HL-60/S4 treated with retinoic acid at 250 ng/mL for 4 days and 3 days (cell line): ENCODE results near the gene RBBP6.
"Not testable (repeated sequence)": the region's sequence is repeated elsewhere in the genome, so short reads cannot be mapped to it uniquely, and the experiment has no call there.

Experiments
- in situ Hi-C: fragments of 300-500 bp; cut with MboI; formaldehyde crosslinking; loops from 2 replicates; pipeline ENCODE4 v1.7.0; 2022; ENCODE audit warnings: low sequenced_read_pairs

RBBP6 gene

GRCh38 chr16:24552705-24553246, 13.4 kb downstream of the RBBP6 start:
- in situ Hi-C loops: no loop called here

- in situ Hi-C loops: no loop called here
These were observed 14.6 kb downstream of the RBBP6 start for GRCh38 chr16:24553983-24554382.

- in situ Hi-C loops: no loop called here
These were observed 16.0 kb downstream of the RBBP6 start for GRCh38 chr16:24555346-24555872.

GRCh38 chr16:24562811-24563210, 23.4 kb downstream of the RBBP6 start:
- in situ Hi-C loops: no loop called here

- in situ Hi-C loops: no loop called here
These were observed 29.0 kb downstream of the RBBP6 start for GRCh38 chr16:24568392-24568791.

- in situ Hi-C loops: no loop called here
These were observed 31.7 kb downstream of the RBBP6 start for GRCh38 chr16:24571096-24571495.

GRCh38 chr16:24572069-24572468, 32.7 kb downstream of the RBBP6 start:
- in situ Hi-C loops: no loop called here

- in situ Hi-C loops: no loop called here
These were observed 33.8 kb downstream of the RBBP6 start for GRCh38 chr16:24573141-24573540.

- in situ Hi-C loops: not testable (repeated sequence)
These were observed 35.4 kb downstream of the RBBP6 start for GRCh38 chr16:24574515-24575485.

GRCh38 chr16:24575791-24576190, 36.4 kb downstream of the RBBP6 start:
- in situ Hi-C loops: not testable (repeated sequence)

GRCh38 chr16:24577167-24577566, 37.8 kb downstream of the RBBP6 start:
- in situ Hi-C loops: no loop called here

GRCh38 chr16:24580665-24581064, 41.3 kb downstream of the RBBP6 start:
- in situ Hi-C loops: no loop called here

GRCh38 chr16:24583494-24583893, 44.1 kb downstream of the RBBP6 start:
- in situ Hi-C loops: no loop called here

- in situ Hi-C loops: no loop called here
These were observed 50.6 kb downstream of the RBBP6 start for GRCh38 chr16:24589997-24590396.

GRCh38 chr16:24598777-24599437, 59.5 kb downstream of the RBBP6 start:
- in situ Hi-C loops: no loop called here

GRCh38 chr16:24609417-24609739, 70.0 kb downstream of the RBBP6 start:
- in situ Hi-C loops: no loop called here

GRCh38 chr16:24609740-24610415, 70.5 kb downstream of the RBBP6 start:
- in situ Hi-C loops: no loop called here

- in situ Hi-C loops: no loop called here
These were observed 71.0 kb downstream of the RBBP6 start for GRCh38 chr16:24610416-24610755.

- in situ Hi-C loops: no loop called here
These were observed 71.9 kb downstream of the RBBP6 start for GRCh38 chr16:24611310-24611709.

- in situ Hi-C loops: no loop called here
These were observed 73.3 kb downstream of the RBBP6 start for GRCh38 chr16:24612656-24613055.

- in situ Hi-C loops: not testable (repeated sequence)
These were observed 73.9 kb downstream of the RBBP6 start for GRCh38 chr16:24613267-24613666.
